ENCODE data around the gene TP53BP2.
"Not testable (repeated sequence)": the region's sequence is repeated elsewhere in the genome, so short reads cannot be mapped to it uniquely, and the experiment has no call there.

Gene TP53BP2, protein sequence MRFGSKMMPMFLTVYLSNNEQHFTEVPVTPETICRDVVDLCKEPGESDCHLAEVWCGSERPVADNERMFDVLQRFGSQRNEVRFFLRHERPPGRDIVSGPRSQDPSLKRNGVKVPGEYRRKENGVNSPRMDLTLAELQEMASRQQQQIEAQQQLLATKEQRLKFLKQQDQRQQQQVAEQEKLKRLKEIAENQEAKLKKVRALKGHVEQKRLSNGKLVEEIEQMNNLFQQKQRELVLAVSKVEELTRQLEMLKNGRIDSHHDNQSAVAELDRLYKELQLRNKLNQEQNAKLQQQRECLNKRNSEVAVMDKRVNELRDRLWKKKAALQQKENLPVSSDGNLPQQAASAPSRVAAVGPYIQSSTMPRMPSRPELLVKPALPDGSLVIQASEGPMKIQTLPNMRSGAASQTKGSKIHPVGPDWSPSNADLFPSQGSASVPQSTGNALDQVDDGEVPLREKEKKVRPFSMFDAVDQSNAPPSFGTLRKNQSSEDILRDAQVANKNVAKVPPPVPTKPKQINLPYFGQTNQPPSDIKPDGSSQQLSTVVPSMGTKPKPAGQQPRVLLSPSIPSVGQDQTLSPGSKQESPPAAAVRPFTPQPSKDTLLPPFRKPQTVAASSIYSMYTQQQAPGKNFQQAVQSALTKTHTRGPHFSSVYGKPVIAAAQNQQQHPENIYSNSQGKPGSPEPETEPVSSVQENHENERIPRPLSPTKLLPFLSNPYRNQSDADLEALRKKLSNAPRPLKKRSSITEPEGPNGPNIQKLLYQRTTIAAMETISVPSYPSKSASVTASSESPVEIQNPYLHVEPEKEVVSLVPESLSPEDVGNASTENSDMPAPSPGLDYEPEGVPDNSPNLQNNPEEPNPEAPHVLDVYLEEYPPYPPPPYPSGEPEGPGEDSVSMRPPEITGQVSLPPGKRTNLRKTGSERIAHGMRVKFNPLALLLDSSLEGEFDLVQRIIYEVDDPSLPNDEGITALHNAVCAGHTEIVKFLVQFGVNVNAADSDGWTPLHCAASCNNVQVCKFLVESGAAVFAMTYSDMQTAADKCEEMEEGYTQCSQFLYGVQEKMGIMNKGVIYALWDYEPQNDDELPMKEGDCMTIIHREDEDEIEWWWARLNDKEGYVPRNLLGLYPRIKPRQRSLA

DNA sequence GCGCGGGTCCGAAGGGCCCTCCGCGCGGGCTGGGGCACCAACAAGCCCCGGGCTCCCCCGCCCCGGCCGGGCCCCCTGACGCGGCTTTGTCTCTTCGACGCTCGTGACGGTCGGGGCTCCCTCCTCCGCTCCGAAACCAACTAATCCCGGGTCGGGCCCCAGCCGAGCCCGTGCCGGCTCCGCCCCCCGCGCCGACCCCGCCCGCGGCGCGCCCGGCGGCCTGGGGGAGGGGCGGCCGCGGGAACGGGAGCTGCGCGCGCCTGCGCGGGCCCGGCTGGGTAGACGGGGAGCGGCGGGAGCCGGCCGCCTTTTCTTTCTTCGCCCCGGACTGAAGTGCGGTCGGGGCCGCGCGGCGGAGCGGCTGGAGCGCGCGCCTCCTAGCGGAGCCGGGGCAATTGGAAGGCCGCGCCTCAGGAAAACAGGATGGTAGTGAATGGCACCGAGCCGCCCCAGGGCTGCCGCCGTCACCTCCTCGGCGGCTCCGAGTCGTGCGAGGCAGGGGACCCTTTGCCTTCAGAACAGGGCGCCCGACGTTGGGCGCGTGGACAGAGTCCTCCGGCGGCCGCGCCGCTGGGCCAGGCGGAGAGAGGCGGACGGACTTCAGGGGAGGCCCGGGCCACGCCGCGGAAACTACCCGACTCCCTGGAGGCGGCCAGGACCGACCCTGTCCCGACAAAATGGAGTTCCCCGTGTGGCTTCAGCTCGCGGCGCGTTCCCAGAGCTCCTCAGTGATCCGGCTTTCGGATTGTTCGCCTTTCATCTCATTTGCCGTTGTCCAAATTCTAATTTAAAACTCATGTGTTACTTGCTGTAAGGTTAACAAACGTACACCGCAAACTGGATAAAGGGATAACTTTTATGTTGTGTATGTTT is at the start of gene TP53BP2:
TSS of gene TP53BP2 (minus strand) at position 138 of the 873 bp plus-strand sequence. CDS start 267 bp downstream, outside the sequence.
- DNase-seq (ENCODE audit: low spot score): peak; percentile 85

DNA sequence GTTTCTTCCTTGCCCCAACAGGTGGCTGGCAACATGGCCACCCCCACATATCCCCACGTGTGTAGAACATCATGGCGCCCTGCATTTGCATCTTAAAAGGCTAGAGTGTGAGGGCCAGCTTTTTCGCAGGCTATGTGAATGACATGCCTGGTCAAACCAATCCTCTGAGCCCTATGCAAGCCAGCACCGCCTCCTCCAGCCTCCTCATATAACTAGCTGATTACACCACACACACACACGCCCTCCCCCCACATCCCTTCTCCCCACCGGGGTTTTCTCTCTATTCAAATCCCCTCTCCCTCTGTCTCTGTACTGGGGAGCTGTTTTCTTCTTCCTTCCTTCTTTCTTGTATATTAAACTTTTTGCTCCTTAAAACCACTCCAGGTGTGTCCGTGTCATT is 44.7 kb upstream of the TP53BP2 start:
- DNase-seq (ENCODE audit: low spot score): not testable (repeated sequence)

DNA sequence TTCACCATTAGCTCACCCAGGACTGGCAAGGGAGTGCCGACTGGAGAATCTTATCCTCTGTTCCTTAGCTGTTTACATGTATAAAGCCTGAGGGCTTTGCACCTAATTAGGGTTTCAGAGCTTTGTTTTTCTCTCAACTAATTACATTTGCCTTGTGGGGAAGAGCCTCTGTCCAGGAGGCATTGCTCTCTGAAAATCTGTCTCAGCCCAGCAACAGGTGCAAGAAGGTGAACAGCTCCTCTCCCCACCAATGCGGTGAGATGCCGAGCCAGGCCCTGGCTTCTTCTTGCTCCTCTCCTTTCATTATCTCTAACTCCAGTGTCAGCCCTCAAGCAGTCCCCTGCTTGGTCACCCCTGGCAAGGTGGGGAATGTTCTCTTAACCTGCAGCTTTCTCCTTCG is 43.6 kb upstream of the TP53BP2 start:
- DNase-seq (ENCODE audit: low spot score): not testable (repeated sequence)

DNA sequence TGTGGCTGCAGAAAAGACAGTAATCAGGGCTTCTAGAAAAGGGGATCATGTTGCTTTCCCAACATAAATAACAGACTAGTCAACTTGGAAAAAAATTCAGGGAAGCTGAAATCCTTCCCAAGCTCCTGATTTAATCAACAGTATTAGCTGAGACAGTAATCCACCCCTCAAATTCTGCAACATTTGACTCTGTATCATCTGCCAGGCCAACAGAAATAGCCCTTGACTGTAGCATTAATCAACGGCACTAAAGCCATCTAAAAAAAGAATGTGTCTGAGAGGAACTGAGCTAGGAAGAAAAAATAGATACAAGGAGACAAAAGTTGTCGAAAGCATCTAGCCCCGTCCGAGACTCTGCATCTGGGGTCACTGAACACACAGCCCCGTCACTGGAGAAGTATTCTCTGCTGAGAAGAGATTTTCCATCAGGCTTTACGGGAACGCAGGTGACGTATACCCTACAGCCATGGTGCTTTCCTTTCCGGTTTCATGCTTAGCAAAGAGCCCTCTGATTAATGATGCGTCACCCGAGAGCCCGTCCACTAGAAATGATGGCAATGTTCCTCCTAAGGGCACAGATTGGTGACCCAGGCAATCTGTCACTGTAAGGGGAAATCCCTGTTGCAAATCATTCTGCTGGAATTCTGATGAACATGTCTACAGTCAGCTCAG is 42.1 kb upstream of the TP53BP2 start:
- DNase-seq (ENCODE audit: low spot score): no peak

DNA sequence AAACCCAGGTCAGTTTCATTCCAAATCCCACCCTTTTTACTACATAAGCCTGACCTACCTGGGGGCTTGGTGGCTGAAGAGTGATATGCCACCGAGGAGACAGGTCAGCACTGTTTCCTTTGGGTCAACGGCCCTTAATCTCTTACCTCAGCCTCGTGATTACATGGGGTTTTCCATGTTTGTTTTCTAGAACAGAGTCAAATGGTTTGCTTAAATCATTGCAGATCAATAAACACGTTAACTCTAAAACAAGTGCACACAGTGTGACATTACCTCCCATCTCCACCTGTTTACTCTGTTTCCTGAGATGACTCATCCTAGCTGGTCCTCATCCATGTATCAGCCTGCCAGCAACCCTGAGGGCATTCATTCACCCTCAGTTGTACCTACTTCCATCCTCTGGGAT is 40.8 kb upstream of the TP53BP2 start:
- DNase-seq (ENCODE audit: low spot score): peak; percentile 9

DNA sequence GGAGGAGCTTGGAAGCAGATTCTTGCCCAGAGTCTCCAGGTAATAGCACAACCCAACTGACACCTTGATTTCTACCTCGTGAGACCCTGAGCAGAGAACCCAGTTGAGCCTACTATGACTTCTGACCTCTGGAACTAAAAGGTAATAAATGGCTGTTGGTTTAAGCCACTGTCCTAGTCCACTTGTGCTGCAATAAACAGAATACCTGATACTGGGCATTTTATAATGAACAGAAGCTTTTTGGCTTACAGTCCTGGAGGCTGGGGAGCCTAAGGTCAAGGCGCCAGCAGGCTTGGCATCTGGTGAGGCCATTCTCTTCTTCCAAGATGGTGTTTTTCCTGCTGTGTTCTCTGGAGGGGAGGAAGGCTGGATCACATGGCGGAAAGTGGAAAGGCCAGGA is 39.9 kb upstream of the TP53BP2 start:
- no peak for DNase-seq (ENCODE audit: low spot score)

DNA sequence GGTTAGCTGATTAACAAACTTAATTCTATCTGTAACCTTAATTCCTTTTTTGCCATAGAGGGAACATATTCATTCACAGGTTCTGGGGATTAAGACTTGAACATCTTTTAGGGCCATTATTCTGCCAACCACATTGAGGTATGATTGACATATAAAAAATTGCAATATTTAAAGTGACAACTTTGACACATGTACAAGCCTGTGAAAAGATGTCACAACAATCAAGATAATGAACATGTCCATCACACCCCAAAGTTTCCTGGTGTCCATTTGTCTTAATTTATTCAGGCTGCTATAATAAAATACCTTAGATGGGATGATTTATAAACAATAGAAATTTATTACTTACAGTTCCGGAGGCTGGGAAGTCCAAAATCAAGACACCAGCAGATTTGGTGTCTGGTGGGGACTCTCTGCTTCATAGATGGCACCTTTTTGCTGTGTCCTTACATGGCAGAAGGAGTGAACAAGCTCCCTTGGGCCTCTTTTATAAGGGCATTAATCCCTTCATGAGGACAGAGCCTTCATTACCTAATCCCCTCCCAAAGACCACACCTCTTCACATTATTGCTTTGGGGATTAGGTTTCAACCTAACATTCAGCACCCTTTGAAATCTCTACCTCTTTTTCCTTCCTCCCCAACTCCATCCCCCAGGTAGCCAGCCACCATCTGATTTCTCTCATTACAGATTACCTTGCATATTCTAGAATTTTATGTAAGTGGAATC is 33.0 kb upstream of the TP53BP2 start:
- DNase-seq (ENCODE audit: low spot score): no peak

DNA sequence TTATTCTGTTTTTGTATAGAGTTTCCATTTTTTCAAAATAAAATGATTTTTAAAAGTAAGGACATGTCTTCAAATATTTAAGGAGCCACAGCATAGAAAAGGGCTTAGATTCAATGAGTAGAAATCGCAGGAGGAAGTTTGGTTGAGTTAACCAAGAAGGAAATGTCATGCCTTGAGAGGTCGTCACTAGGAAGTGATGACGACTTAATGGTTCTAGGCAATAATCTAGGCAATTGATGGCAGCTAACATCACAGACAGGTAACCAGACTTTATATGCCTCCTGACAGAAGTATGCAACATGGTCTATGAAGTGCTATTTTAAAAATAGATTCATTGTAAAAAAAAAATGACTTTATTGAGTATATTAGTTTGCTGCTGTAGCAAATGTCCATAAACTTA is 32.1 kb upstream of the TP53BP2 start:
- DNase-seq (ENCODE audit: low spot score): no peak

DNA sequence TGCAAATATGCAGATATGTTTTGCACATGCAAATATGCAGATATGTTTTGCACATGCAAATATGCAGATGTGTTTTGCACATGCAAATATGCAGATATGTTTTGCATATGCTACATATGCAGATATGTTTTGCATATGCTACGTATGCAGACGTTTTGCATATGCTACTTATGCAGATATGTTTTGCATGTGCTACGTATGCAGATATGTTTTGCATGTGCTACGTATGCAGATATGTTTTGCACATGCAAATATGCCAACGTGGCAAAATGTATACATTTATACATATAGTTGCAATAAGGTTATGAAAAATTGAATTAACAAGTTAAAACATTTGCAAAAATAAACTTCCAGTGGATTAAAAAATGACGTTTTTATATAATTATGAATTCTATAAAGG is 30.8 kb upstream of the TP53BP2 start:
- no peak for DNase-seq (ENCODE audit: low spot score)

DNA sequence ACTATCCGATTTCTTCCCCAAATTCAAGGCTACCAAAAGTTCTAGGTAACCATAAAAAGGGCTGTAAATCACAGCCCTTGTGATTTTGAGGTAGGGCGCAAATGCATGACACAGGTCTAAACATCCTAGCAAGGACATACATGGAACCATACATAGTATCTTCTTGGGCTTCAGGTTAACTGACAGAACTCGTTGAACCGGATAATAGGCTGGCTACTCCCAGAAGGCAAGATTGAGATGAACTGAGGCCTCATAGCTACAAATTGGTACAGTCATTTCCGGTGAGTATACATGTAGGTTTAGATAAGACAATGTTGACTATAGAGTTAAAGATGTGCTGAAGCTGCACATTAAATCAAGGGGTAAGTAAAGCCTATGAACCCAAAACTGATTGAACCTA is 27.3 kb upstream of the TP53BP2 start:
- DNase-seq (ENCODE audit: low spot score): no peak

DNA sequence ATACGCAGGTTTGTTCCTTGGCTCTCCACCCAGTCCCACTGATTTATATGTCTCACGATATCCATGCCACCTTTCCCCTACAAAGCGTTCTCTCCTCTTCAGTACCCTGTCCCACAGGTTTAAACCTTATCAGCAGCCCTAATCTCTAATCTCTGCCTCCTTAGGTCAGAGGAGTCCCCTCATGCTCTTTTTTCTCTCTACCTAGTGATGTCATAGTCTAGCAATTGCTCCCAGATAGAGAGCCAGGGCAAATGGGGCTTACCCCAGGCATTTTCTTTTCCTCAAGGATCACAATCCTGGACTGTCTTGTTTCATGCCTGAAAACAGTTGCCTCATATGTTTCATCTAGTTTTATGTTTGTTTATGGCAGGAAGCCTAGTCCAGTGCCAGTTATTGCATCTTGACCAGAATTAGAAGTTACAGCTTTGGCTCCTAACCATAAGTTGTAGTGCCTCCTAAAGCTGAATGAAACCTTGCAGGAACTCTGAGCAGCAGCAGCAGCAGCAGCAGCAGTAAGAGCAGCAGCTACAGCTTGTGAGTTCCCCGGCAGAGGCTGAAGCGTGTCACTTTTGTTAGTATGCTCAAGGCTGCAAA is 26.7 kb upstream of the TP53BP2 start:
- DNase-seq (ENCODE audit: low spot score): no peak

DNA sequence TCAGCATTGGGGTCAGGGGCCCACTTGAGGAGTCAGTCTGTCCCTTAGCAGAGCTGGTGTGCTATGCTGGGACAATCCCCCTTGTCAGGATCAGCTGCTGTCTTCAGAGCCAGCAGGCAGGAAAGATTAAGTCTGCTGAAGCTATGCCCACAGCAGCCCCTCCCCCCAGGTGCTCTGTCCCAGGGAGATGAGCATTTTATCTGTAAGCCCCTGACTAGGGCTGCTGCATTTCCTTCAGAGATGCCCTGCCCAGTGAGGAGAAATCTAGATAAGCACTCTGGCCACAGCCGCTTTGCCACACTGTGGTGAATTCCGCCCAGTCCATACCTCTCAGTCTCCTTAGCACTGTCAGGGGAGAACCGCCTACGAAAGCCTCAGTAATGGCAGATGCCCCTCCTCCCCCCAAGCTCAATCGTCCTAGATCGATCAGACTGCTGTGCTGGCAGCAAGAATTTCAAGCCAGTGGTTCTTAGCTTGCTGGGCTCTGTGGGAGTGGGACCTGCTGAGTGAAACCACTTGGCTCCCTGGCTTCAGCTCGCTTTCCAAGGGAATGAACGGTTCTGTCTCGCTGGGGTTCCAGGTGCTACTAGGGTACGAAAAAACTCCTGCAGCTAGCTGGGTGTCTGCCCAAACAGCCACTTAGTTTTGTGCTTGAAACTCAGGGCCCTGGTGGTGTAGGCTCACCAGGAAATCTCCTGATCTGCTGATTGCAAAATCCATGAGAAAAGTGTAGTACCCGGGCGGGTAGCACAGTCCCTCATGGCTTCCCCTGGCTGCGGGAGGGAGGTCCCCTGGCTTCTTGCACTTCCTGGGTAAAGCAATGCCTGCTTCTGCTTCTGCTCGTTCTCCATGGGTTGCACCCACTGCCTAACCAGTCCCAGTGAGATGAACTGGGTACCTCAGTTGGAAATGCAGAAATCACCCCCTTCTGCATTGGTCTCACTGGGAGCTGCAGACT is 25.1 kb upstream of the TP53BP2 start:
- DNase-seq (ENCODE audit: low spot score): no peak

DNA sequence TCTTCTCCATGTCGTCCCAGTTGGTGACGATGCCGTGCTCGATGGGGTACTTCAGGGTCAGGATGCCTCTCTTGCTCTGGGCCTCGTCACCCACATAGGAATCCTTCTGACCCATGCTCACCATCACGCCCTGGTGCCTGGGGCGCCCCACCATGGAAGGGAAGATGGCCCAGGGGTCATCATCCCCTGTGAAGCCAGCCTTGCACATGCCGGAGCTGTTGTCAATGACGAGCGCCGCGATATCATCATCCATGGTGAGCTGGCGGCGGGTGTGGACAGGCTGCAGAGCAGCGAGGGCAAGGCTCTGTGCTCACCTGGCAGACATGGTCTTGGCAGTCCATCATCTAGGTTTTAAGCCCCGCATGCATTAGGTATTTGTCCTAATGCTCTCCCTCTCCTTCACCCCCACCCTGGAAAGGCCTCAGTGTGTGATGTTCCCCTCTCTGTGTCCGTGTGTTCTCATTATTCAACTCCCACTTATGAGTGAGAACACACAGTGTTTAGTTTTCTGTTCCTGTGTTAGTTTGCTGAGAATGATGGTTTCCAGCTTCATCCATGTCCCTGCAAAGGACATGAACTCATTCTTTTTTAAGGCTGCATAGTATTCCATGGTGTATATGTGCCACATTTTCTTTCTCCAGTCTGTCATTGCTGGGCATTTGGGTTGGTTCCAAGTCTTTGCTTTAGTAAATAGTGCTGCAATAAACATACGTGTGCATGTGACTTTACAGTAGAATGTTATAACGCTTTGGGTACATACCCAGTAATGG is 19.0 kb upstream of the TP53BP2 start:
- DNase-seq (ENCODE audit: low spot score): not testable (repeated sequence)

DNA sequence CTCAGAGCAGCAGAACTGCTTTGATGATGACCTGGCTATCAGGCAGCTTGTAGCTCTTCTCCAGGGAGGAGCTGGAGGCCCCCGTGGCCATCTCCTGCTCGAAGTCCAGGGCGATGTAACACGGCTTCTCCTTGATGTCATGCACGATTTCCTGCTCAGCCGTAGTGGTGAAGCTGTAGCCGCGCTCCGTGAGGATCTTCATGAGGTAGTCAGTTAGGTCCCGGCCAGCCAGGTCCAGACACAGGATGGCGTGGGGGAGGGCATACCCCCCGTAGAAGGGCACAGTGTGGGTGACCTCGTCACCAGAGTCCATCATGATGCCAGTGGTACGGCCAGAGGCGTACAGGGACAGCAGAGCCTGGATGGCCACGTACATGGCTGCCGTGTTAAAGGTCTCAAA is 18.3 kb upstream of the TP53BP2 start:
- no peak for DNase-seq (ENCODE audit: low spot score)

DNA sequence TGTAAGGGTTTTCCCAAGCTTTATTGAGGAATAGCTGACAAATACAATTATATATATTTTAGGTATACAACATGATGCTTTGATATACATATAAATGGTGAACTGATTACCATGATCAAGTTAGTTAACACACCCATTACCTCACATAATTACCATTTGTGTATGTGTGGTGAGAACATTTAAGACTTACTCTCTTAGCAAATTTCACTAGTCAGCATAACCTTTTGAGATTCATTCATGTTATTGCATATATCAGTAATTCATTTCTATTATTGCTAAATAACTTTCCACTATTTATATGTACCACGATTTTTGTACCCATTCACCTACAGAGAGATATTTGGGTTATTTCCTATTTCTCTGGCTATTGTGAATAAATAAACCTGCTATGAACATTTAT is 16.2 kb upstream of the TP53BP2 start:
- no peak for DNase-seq (ENCODE audit: low spot score)

DNA sequence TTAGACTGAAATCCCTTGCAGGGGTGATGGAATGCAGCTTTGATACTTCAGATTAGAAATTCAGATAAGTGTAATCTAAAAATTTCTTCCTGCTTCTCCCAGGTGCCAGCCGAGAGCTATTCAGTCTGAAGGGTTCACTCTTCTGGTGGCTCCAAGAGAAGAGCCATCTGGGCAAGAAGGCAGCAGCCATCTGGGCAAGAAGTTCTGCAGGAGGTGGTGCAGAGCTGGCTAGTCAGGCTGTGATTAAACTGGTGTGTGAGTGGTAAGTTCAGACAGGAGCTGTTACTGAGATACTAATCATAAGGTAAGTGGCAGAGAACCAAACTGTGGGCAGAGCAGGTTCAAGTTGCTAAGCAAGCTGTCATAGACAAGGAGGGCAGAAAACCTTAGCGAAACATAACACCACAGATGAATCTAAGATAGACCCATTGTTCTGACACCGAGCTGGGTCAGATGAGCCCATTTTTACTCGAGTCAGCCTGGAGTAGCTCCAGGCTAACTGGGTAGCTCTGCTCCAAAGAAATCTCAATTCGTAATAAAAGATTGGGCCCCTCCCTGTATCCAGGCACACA is 14.4 kb upstream of the TP53BP2 start:
- no peak for DNase-seq (ENCODE audit: low spot score)

DNA sequence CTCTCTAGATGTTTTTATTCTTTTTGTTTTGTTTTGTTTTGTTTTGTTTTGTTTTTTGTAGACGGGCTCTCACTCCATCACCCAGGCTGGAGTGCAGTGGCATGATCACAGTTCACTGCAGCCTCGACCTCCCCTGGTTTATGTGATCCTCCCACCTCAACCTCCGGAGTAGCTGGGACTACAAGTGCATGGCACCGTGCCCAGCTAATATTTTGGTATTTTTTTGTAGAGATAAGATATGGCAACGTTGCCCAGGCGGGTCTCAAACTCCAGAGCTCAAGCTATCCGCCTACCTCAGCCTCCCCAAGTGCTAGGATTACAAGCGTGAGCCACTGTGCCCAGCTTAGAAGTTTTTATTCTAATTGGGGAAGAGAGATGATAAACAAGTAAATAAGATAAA is 13.3 kb upstream of the TP53BP2 start:
- no peak for DNase-seq (ENCODE audit: low spot score)

DNA sequence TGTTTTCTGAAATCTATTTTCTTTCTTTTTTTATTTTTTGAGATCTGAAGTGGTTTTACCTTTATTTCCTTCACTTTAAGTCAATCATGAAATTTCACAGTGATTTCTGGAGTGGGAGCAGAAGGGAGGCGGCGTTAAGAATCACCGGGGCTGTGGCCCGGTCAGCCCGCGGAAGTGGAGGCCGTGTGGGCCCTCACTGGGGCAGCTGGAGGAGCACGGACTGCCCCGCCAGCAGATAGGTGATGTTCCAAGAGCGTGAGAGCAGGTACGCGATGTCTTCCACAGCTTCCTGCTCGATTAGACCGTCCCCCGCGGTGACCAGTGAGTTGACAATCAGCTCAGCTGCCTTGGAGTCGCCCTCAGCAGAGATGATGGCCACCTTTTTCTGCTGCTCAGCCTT is 10.6 kb upstream of the TP53BP2 start:
- DNase-seq (ENCODE audit: low spot score): no peak

All from SW480 (cell line).